ENCODE data around the gene TGM3. TPM values are rescaled to one million over a fixed set of nuclear protein-coding genes. Genes with fewer than 3 reads are reported as not detected.
A peak's percentile ranks its signal among the peaks of the same experiment; 100 is the strongest.

TGM3 gene
- polyA plus RNA-seq, 3 donors, result not detected

GRCh38 chr20:2281563-2281962, 14.2 kb upstream of the TGM3 start:
- H3K27me3 ChIP-seq (ENCODE audit: control insufficient read depth in 2 of 2, insufficient read depth in 2 of 2, low read length in 2 of 2), result peaks cover 0 to 5% of the 10 kb centered on the region in 2 donors
- H3K9me3 Mint-ChIP-seq, result peaks cover 0 to 9% (median 0%) of the 10 kb centered on the region in 7 donors
- 100% methylated on average over 1 of the region's 3 CpGs for WGBS (ENCODE audit: insufficient coverage)
- H3K79me2 ChIP-seq (ENCODE audit: insufficient read depth, low read length), result no peaks in the 10 kb centered on the region
- TF ChIP-seq CTCF (IDR thresholded peaks at IDR 0.05), result no peak
- H3K4me1 ChIP-seq (ENCODE audit: control insufficient read depth in 1 of 2, insufficient read depth in 2 of 2, low read length in 2 of 2), result peaks cover 20 to 22% of the 10 kb centered on the region in 2 donors
- no peak overlapping the region for H3K9ac ChIP-seq (ENCODE audit: insufficient read depth, low read length, poor library complexity, severe bottlenecking)
- no peaks in the 10 kb centered on the region for H3K36me3 ChIP-seq (replicated peaks in 1 of 2; ENCODE audit: control insufficient read depth in 1 of 2, insufficient read depth in 2 of 2, low read length in 2 of 2)
- peaks cover 25% of the 10 kb centered on the region for H3K4me1 Mint-ChIP-seq
- no peaks in the 10 kb centered on the region for H4K20me1 ChIP-seq (ENCODE audit: insufficient read depth, low read length)
- H3K27ac ChIP-seq (ENCODE audit: low read depth in 1 of 2, low read length in 2 of 2), result no peak overlapping the region
- H3K27ac Mint-ChIP-seq, result peak overlapping the region in 1 of 7 donors; percentile 12
- no peaks in the 10 kb centered on the region for H3K9me3 ChIP-seq (replicated peaks in 1 of 2; ENCODE audit: control insufficient read depth in 1 of 2, insufficient read depth in 1 of 2, low read length in 2 of 2)
- intact Hi-C loops (cut with micrococcal nuclease), result loop anchor here in 1 of 2 donors (10.0 kb wide), 1 partner anchor 63 kb away; no protein-coding TSS in a partner anchor
- no peak overlapping the region for H3K4me3 Mint-ChIP-seq
- no peak overlapping the region for H3K4me3 ChIP-seq (replicated peaks in 1 of 3; ENCODE audit: low read depth in 2 of 3, low read length in 3 of 3)
- peaks cover 4 to 14% (median 10%) of the 10 kb centered on the region in 3 donors for H3K27me3 Mint-ChIP-seq (ENCODE audit: low read depth in 3 of 3)
- no peak for DNase-seq
- peaks cover 3 to 5% of the 10 kb centered on the region in 2 donors for H3K36me3 Mint-ChIP-seq
- no peak overlapping the region for H3K4me2 ChIP-seq (replicated peaks; ENCODE audit: extremely low read depth, low read length, poor library complexity, severe bottlenecking)
- no peak overlapping the region for H2AFZ ChIP-seq (ENCODE audit: insufficient read depth, low read depth, low read length, poor library complexity, severe bottlenecking)

GRCh38 chr20:2282181-2282580, 13.6 kb upstream of the TGM3 start:
- intact Hi-C loops (cut with micrococcal nuclease), result loop anchor here in 1 of 2 donors (10.0 kb wide), 1 partner anchor 63 kb away; no protein-coding TSS in a partner anchor
- peak overlapping the region in 2 of 7 donors; percentile 57 to 75 for H3K27ac Mint-ChIP-seq

More at GRCh38 chr20:2282181-2282580, 13.6 kb upstream of the TGM3 start:
- no peak for DNase-seq
- no peaks in the 10 kb centered on the region for H3K9me3 ChIP-seq (replicated peaks in 1 of 2; ENCODE audit: control insufficient read depth in 1 of 2, insufficient read depth in 1 of 2, low read length in 2 of 2)
- no peak overlapping the region for H3K27ac ChIP-seq (ENCODE audit: low read depth in 1 of 2, low read length in 2 of 2)
- peaks cover 25% of the 10 kb centered on the region for H3K4me1 Mint-ChIP-seq
- peaks cover 3 to 5% of the 10 kb centered on the region in 2 donors for H3K36me3 Mint-ChIP-seq
- peaks cover 0 to 4% of the 10 kb centered on the region in 2 donors for H3K27me3 ChIP-seq (ENCODE audit: control insufficient read depth in 2 of 2, insufficient read depth in 2 of 2, low read length in 2 of 2)
- no peak for TF ChIP-seq CTCF (IDR thresholded peaks at IDR 0.05)
- H3K27me3 Mint-ChIP-seq (ENCODE audit: low read depth in 3 of 3), result peaks cover 4 to 12% (median 8%) of the 10 kb centered on the region in 3 donors
- peaks cover 0 to 9% (median 0%) of the 10 kb centered on the region in 7 donors for H3K9me3 Mint-ChIP-seq
- H3K4me3 Mint-ChIP-seq, result no peak overlapping the region
- no peaks in the 10 kb centered on the region for H3K79me2 ChIP-seq (ENCODE audit: insufficient read depth, low read length)
- H2AFZ ChIP-seq (ENCODE audit: insufficient read depth, low read depth, low read length, poor library complexity, severe bottlenecking), result no peak overlapping the region
- H3K4me2 ChIP-seq (replicated peaks; ENCODE audit: extremely low read depth, low read length, poor library complexity, severe bottlenecking), result no peak overlapping the region
- no peak overlapping the region for H3K9ac ChIP-seq (ENCODE audit: insufficient read depth, low read length, poor library complexity, severe bottlenecking)
- no peaks in the 10 kb centered on the region for H3K36me3 ChIP-seq (replicated peaks in 1 of 2; ENCODE audit: control insufficient read depth in 1 of 2, insufficient read depth in 2 of 2, low read length in 2 of 2)
- peaks cover 20 to 22% of the 10 kb centered on the region in 2 donors for H3K4me1 ChIP-seq (ENCODE audit: control insufficient read depth in 1 of 2, insufficient read depth in 2 of 2, low read length in 2 of 2)
- 88% methylated on average over 2 of the region's 5 CpGs for WGBS (ENCODE audit: insufficient coverage)
- H3K4me3 ChIP-seq (replicated peaks in 1 of 3; ENCODE audit: low read depth in 2 of 3, low read length in 3 of 3), result no peak overlapping the region
- H4K20me1 ChIP-seq (ENCODE audit: insufficient read depth, low read length), result no peaks in the 10 kb centered on the region

All from CD14-positive monocyte (primary cell).